WTC11 (cell line): ENCODE data around the gene EHMT1. TPM values are rescaled to one million over a fixed set of nuclear protein-coding genes. Genes with fewer than 3 reads are reported as not detected.

Experiments
- ATAC-seq: fragments of 200-7000 bp; cut with Tn5 transposase; 2 replicates; pipeline ENCODE4 v1.10.0; 2021; ENCODE audit warnings: mild to moderate bottlenecking, moderate library complexity
- CTCF ChIA-PET: fragments of 300-600 bp; sonication (Branson Sonifier 250); formaldehyde crosslinking; loops from one replicate; lab custom pipeline; 2021; ENCODE audit warnings: antibody characterized with exemption; lab: Charles Lee
- POLR2A ChIA-PET: fragments of 350-600 bp; sonication (Branson Sonifier 250); formaldehyde crosslinking; loops from one replicate; lab custom pipeline; 2021; ENCODE audit warnings: antibody characterized with exemption; lab: Charles Lee
- DNase-seq: peaks from one replicate; pipeline ENCODE4 v3.0.0; 2021; ENCODE audit warnings: low spot score
- H3K27ac Mint-ChIP-seq: 2 replicates; pipeline ENCODE4 v1.8.0; 2021; ENCODE audit warnings: mixed read lengths
- H3K27me3 Mint-ChIP-seq: 2 replicates; pipeline ENCODE4 v1.8.0; 2021; ENCODE audit warnings: low read depth, mild to moderate bottlenecking, moderate library complexity, mixed read lengths
- H3K36me3 Mint-ChIP-seq: 2 replicates; pipeline ENCODE4 v1.8.0; 2021; ENCODE audit warnings: mixed read lengths
- H3K4me1 Mint-ChIP-seq: 2 replicates; pipeline ENCODE4 v1.8.0; 2022; ENCODE audit warnings: mixed read lengths
- H3K4me3 Mint-ChIP-seq: 2 replicates; pipeline ENCODE4 v1.8.0; 2021; ENCODE audit warnings: mild to moderate bottlenecking, moderate library complexity, mixed read lengths
- H3K9me3 Mint-ChIP-seq: 2 replicates; pipeline ENCODE4 v1.8.0; 2021; ENCODE audit warnings: mixed read lengths
- FOXK1 ChIP-seq: sonication (generic); formaldehyde crosslinking; IDR thresholded peaks from 2 replicates; pipeline ENCODE4 v1.8.0; 2022; ENCODE audit warnings: mild to moderate bottlenecking, moderate library complexity, missing genetic modification reagents
- HMGA2 ChIP-seq: fragments of 250-450 bp; sonication (Bioruptor Pico); IDR thresholded peaks from 2 replicates; pipeline ENCODE4 v1.4.0; 2021; ENCODE audit warnings: mild to moderate bottlenecking, moderate library complexity
- MXD4 ChIP-seq: fragments of 250-450 bp; sonication (Bioruptor Pico); IDR thresholded peaks from 2 replicates; pipeline ENCODE4 v1.8.0; 2021; ENCODE audit warnings: mild to moderate bottlenecking, moderate library complexity, borderline replicate concordance
- PRRX2 ChIP-seq: fragments of 250-450 bp; sonication (Bioruptor Pico); IDR thresholded peaks from 2 replicates; pipeline ENCODE4 v1.8.0; 2021; ENCODE audit warnings: mild to moderate bottlenecking
- ZNF138 ChIP-seq: sonication (generic); formaldehyde crosslinking; conservative IDR thresholded peaks from 2 replicates; pipeline ENCODE4 v1.8.1; 2022; ENCODE audit warnings: mild to moderate bottlenecking, moderate library complexity, missing genetic modification reagents
- ZNF219 ChIP-seq: sonication (generic); formaldehyde crosslinking; IDR thresholded peaks from 2 replicates; pipeline ENCODE4 v1.8.0; 2023; ENCODE audit warnings: missing genetic modification reagents, mild to moderate bottlenecking, borderline replicate concordance
- total RNA-seq: library from RNA; stranded (reverse); gene quantifications from 3 replicates; pipeline ENCODE4 v1.2.3, GENCODE V29; 2021
- TF ChIP-seq, protein P1 (sequence below): fragments of 250-450 bp; sonication (Bioruptor Pico); IDR thresholded peaks from 2 replicates; pipeline ENCODE4 v1.9.0; 2021; ENCODE audit warnings: mild to moderate bottlenecking, borderline replicate concordance
- TF ChIP-seq, protein P2 (sequence below): sonication (generic); formaldehyde crosslinking; IDR thresholded peaks from 2 replicates; pipeline ENCODE4 v1.8.0; 2022; ENCODE audit warnings: mild to moderate bottlenecking, missing genetic modification reagents
- TF ChIP-seq, protein P3 (sequence below): sonication (generic); formaldehyde crosslinking; IDR thresholded peaks from 2 replicates; pipeline ENCODE4 v1.8.1; 2023; ENCODE audit warnings: mild to moderate bottlenecking, missing genetic modification reagents, moderate library complexity
- TF ChIP-seq, protein P4 (sequence below): sonication (generic); formaldehyde crosslinking; IDR thresholded peaks from 2 replicates; pipeline ENCODE4 v1.8.1; 2022; ENCODE audit warnings: low read depth, mild to moderate bottlenecking, moderate library complexity, missing genetic modification reagents, borderline replicate concordance
- TF ChIP-seq, protein P5 (sequence below): sonication (generic); formaldehyde crosslinking; IDR thresholded peaks from 2 replicates; pipeline ENCODE4 v1.8.1; 2023; ENCODE audit warnings: mild to moderate bottlenecking, missing genetic modification reagents, moderate library complexity
- TF ChIP-seq, protein P6 (sequence below): fragments of 250-450 bp; sonication (Bioruptor Pico); IDR thresholded peaks from 2 replicates; pipeline ENCODE4 v1.8.0; 2021; ENCODE audit warnings: mild to moderate bottlenecking
- TF ChIP-seq, protein P7 (sequence below): fragments of 250-450 bp; sonication (Bioruptor Pico); IDR thresholded peaks from 2 replicates; pipeline ENCODE4 v2.1.2; 2022; ENCODE audit warnings: mild to moderate bottlenecking, moderate library complexity

The EHMT1 gene
- total RNA-seq, 1 experiment from 2014 or later, result 170 TPM

DNA sequence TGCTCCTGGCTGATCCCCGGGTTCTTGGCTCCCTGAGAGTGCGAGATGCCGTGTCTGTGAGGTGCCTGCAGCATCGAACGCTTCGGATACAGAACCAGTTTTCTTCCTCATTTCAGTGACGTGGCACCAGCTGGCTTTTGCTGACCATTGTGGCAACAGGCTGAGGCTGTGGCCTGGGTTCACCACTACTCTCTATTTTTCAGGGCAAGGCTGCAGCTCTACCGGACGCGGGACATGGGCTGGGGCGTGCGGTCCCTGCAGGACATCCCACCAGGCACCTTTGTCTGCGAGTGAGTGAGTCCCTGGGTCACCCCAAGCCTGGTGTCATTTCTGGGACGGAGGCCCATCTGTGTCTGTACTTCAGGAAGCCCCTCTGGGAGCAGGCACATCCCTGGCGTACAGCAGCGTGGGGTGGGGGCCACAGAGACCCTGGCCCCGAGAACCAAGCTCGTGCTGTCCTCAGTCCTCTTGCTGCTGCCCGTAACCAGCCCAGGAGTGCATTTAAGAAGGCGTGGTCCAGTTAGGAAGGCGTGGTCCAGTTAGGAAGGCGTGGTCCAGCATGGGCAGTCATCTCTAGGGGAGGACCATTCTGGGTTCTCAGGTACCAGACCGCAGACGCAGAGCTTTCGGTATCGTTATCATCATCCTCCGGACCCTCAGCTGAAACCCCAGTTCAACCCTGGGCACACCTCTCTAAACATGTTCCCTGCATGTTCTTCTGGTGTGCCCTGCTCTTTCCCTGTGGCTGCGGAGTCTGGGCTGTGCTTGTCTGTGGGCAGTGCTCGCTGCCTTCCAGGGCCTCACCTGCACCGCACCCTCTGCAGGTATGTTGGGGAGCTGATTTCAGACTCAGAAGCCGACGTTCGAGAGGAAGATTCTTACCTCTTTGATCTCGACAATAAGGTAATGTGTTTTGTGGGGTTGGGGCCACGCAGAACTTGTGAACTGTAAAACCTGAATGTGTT lies 198.7 kb downstream of the EHMT1 start (continued):
- TF ChIP-seq, protein P1, sequence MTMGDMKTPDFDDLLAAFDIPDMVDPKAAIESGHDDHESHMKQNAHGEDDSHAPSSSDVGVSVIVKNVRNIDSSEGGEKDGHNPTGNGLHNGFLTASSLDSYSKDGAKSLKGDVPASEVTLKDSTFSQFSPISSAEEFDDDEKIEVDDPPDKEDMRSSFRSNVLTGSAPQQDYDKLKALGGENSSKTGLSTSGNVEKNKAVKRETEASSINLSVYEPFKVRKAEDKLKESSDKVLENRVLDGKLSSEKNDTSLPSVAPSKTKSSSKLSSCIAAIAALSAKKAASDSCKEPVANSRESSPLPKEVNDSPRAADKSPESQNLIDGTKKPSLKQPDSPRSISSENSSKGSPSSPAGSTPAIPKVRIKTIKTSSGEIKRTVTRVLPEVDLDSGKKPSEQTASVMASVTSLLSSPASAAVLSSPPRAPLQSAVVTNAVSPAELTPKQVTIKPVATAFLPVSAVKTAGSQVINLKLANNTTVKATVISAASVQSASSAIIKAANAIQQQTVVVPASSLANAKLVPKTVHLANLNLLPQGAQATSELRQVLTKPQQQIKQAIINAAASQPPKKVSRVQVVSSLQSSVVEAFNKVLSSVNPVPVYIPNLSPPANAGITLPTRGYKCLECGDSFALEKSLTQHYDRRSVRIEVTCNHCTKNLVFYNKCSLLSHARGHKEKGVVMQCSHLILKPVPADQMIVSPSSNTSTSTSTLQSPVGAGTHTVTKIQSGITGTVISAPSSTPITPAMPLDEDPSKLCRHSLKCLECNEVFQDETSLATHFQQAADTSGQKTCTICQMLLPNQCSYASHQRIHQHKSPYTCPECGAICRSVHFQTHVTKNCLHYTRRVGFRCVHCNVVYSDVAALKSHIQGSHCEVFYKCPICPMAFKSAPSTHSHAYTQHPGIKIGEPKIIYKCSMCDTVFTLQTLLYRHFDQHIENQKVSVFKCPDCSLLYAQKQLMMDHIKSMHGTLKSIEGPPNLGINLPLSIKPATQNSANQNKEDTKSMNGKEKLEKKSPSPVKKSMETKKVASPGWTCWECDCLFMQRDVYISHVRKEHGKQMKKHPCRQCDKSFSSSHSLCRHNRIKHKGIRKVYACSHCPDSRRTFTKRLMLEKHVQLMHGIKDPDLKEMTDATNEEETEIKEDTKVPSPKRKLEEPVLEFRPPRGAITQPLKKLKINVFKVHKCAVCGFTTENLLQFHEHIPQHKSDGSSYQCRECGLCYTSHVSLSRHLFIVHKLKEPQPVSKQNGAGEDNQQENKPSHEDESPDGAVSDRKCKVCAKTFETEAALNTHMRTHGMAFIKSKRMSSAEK (CRISPR knock-in tag), result no peak
- TF ChIP-seq, protein P2, sequence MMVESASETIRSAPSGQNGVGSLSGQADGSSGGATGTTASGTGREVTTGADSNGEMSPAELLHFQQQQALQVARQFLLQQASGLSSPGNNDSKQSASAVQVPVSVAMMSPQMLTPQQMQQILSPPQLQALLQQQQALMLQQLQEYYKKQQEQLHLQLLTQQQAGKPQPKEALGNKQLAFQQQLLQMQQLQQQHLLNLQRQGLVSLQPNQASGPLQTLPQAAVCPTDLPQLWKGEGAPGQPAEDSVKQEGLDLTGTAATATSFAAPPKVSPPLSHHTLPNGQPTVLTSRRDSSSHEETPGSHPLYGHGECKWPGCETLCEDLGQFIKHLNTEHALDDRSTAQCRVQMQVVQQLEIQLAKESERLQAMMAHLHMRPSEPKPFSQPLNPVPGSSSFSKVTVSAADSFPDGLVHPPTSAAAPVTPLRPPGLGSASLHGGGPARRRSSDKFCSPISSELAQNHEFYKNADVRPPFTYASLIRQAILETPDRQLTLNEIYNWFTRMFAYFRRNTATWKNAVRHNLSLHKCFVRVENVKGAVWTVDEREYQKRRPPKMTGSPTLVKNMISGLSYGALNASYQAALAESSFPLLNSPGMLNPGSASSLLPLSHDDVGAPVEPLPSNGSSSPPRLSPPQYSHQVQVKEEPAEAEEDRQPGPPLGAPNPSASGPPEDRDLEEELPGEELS (CRISPR knock-in tag), result no peak
- TF ChIP-seq, protein P3, sequence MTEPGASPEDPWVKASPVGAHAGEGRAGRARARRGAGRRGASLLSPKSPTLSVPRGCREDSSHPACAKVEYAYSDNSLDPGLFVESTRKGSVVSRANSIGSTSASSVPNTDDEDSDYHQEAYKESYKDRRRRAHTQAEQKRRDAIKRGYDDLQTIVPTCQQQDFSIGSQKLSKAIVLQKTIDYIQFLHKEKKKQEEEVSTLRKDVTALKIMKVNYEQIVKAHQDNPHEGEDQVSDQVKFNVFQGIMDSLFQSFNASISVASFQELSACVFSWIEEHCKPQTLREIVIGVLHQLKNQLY, result no peak
- no peak for TF ChIP-seq ZNF219 (CRISPR knock-in tag)
- TF ChIP-seq, protein P4, sequence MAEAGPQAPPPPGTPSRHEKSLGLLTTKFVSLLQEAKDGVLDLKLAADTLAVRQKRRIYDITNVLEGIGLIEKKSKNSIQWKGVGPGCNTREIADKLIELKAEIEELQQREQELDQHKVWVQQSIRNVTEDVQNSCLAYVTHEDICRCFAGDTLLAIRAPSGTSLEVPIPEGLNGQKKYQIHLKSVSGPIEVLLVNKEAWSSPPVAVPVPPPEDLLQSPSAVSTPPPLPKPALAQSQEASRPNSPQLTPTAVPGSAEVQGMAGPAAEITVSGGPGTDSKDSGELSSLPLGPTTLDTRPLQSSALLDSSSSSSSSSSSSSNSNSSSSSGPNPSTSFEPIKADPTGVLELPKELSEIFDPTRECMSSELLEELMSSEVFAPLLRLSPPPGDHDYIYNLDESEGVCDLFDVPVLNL (CRISPR knock-in tag), result no peak
- TF ChIP-seq HMGA2 (CRISPR knock-in tag), result no peak
- no peak for TF ChIP-seq MXD4 (CRISPR knock-in tag)
- TF ChIP-seq, protein P5, sequence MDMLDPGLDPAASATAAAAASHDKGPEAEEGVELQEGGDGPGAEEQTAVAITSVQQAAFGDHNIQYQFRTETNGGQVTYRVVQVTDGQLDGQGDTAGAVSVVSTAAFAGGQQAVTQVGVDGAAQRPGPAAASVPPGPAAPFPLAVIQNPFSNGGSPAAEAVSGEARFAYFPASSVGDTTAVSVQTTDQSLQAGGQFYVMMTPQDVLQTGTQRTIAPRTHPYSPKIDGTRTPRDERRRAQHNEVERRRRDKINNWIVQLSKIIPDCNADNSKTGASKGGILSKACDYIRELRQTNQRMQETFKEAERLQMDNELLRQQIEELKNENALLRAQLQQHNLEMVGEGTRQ (CRISPR knock-in tag), result no peak
- TF ChIP-seq ZNF138, result no peak

DNA sequence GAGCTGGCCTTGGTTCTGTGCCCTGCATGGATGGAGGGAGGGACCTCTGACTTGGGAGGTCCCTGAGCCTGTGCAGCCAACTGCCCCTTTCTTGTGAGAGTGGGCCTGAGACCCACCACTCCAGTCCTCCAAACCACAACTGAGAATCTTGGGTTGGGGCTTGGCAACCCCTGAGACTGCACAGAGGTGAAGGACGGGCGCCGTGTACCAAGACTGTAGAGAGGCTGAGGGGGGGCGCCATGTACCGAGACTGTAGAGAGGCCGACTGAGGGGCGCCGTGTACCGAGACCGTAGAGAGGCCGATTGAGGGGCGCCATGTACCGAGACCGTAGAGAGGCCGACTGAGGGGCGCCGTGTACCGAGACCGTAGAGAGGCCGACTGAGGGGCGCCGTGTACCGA lies 199.5 kb downstream of the EHMT1 start:
- Mint-ChIP-seq H3K27ac (no peak overlapping the region), H3K4me1 (no peaks in the 10 kb centered on the region), H3K9me3 (peaks cover 13% of the 10 kb centered on the region; the same call in 1 of the 2 replicates), H3K27me3 (no peaks in the 10 kb centered on the region), H3K4me3 (no peak overlapping the region), H3K36me3 (peaks cover 65% of the 10 kb centered on the region)
- no peak for DNase-seq
- ChIA-PET CTCF (no interaction called here), POLR2A (no interaction called here)
- no peak for ATAC-seq
- TF ChIP-seq, protein P6, sequence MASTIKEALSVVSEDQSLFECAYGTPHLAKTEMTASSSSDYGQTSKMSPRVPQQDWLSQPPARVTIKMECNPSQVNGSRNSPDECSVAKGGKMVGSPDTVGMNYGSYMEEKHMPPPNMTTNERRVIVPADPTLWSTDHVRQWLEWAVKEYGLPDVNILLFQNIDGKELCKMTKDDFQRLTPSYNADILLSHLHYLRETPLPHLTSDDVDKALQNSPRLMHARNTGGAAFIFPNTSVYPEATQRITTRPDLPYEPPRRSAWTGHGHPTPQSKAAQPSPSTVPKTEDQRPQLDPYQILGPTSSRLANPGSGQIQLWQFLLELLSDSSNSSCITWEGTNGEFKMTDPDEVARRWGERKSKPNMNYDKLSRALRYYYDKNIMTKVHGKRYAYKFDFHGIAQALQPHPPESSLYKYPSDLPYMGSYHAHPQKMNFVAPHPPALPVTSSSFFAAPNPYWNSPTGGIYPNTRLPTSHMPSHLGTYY (CRISPR knock-in tag), result no peak
- TF ChIP-seq FOXK1 (CRISPR knock-in tag), result no peak
- TF ChIP-seq, protein P7, sequence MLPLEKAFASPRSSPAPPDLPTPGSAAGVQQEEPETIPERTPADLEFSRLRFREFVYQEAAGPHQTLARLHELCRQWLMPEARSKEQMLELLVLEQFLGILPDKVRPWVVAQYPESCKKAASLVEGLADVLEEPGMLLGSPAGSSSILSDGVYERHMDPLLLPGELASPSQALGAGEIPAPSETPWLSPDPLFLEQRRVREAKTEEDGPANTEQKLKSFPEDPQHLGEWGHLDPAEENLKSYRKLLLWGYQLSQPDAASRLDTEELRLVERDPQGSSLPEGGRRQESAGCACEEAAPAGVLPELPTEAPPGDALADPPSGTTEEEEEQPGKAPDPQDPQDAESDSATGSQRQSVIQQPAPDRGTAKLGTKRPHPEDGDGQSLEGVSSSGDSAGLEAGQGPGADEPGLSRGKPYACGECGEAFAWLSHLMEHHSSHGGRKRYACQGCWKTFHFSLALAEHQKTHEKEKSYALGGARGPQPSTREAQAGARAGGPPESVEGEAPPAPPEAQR (CRISPR knock-in tag), result no peak
- TF ChIP-seq PRRX2, result no peak
